Vagina (tissue), 2 donors: ENCODE data around the gene NFKBIZ.
A peak's percentile ranks its signal among the peaks of the same experiment; 100 is the strongest.

Source experiments
- POLR2A ChIP-seq, 2 donors: fragments of 450-650 bp; IDR thresholded peaks; one replicate each; pipeline ENCODE4 v1.6.1; 2017; ENCODE audit warnings: antibody characterized with exemption in 2 of 2, mild to moderate bottlenecking in 2 of 2, moderate library complexity in 2 of 2
- TF ChIP-seq, protein P1 (sequence below), 3 experiments: fragments of 450-650 bp in 2 of 3; fragments of 200-600 bp in 1 of 3; sonication (generic) in 1 of 3; IDR thresholded peaks; one replicate each; pipeline ENCODE4 v1.5.1; 2017 to 2019; ENCODE audit warnings: antibody characterized with exemption in 3 of 3, mild to moderate bottlenecking in 2 of 3, moderate library complexity in 2 of 3

DNA sequence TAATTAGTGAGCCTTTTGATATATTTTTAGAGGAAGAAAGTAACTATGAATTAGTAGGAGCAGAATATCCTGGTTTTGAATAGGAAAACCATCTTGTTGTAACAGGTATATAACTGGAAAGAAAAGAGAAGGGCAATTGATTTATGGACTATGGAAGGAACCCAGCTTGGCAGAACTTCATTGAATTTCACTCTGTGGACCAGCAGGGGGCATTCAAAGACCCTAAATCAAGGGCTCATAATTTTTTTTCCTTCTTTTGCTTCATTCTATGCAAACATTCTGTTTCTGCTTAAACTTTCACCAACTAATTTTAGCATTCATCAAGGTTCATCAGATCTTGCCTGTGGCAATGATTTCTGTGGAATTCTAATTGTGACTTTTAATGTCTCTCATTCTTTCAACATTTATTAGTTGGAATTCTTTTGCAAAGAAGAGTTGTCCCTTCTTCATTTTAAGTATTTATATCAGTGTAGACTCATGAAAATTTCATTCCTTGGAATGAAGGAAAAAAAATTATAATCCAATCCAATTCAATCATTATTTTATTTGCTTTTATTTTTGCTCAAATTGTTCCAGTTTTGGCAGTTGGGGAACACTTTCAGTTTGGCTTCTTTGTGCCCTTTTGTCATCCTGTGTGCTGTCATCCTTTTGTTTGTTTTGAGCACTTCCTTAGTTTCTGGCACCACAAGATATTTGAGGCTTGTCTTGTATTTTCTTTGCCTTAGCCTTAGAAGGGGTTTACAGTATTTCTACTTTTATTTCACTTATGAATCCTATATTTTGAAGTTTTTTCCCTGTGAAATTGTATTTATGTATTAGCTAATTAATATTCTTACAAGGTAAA, 39.9 kb upstream of the NFKBIZ start:
- TF ChIP-seq, protein P1, sequence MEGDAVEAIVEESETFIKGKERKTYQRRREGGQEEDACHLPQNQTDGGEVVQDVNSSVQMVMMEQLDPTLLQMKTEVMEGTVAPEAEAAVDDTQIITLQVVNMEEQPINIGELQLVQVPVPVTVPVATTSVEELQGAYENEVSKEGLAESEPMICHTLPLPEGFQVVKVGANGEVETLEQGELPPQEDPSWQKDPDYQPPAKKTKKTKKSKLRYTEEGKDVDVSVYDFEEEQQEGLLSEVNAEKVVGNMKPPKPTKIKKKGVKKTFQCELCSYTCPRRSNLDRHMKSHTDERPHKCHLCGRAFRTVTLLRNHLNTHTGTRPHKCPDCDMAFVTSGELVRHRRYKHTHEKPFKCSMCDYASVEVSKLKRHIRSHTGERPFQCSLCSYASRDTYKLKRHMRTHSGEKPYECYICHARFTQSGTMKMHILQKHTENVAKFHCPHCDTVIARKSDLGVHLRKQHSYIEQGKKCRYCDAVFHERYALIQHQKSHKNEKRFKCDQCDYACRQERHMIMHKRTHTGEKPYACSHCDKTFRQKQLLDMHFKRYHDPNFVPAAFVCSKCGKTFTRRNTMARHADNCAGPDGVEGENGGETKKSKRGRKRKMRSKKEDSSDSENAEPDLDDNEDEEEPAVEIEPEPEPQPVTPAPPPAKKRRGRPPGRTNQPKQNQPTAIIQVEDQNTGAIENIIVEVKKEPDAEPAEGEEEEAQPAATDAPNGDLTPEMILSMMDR (IDR thresholded peaks at IDR 0.05): peak; percentile 41 to 78 (median 76)
- TF ChIP-seq POLR2A (IDR thresholded peaks at IDR 0.05): no peak
